ENCODE results near the gene HOXA3. TPM values are rescaled to one million over a fixed set of nuclear protein-coding genes. Genes with fewer than 3 reads are reported as not detected.
A peak's percentile ranks its signal among the peaks of the same experiment; 100 is the strongest.

Gene HOXA3
- total RNA-seq, 4 donors from 2014 or later = 6.4 to 22.6 (median 10.3) TPM

- H3K27me3 ChIP-seq = peaks cover 100% of the 10 kb centered on the region
- WGBS, 2 donors (ENCODE audit: low coverage in 1 of 2) = 82 to 89% methylated on average over 3 to 4 of the region's 40 CpGs
- no peak overlapping the region for H3K4me3 ChIP-seq
Measured at GRCh38 chr7:27175626-27176523, 23.5 kb upstream of the HOXA3 start.

GRCh38 chr7:27174874-27175625, 22.7 kb upstream of the HOXA3 start:
- no peak for ATAC-seq
- peaks cover 0 to 36% (median 18%) of the 10 kb centered on the region in 3 donors for H3K4me1 ChIP-seq
- peaks cover 100% of the 10 kb centered on the region for H3K27me3 ChIP-seq

More at GRCh38 chr7:27175626-27176523, 23.5 kb upstream of the HOXA3 start:
- Histone ChIP-seq H3K9me3 (no peaks in the 10 kb centered on the region), H3K27ac (no peak overlapping the region), H3K4me1 (peaks cover 0 to 36% (median 18%) of the 10 kb centered on the region in 3 donors), H3K36me3 (no peaks in the 10 kb centered on the region)
- TF ChIP-seq POLR2AphosphoS5 (IDR thresholded peaks at IDR 0.05) (no peak), CTCF (IDR thresholded peaks at IDR 0.05) (no peak), POLR2A (IDR thresholded peaks at IDR 0.05) (no peak), EP300 (IDR thresholded peaks at IDR 0.05) (no peak)
- no peak for ATAC-seq

GRCh38 chr7:27173956-27174873, 21.8 kb upstream of the HOXA3 start, which contains the start of gene HOXA10:
TSS of gene HOXA10 (minus strand) at chr7:27174320. CDS start at chr7:27174306, 14 bp downstream.
- 10 to 60% methylated on average over 1 to 15 of the region's 82 CpGs for WGBS, 2 donors (ENCODE audit: low coverage in 1 of 2)
- H3K36me3 ChIP-seq = no peaks in the 10 kb centered on the region
- H3K27me3 ChIP-seq = peaks cover 100% of the 10 kb centered on the region
- H3K9me3 ChIP-seq = no peaks in the 10 kb centered on the region
- peak within 1 kb of the TSS; percentile 1 to 52 for H3K4me3 ChIP-seq
- H3K4me1 ChIP-seq = peaks cover 0 to 36% (median 24%) of the 10 kb centered on the region in 3 donors
- H3K27ac ChIP-seq = no peak within 1 kb of the TSS
- ATAC-seq = no peak
- TF ChIP-seq EP300 (IDR thresholded peaks at IDR 0.05) (no peak), POLR2A (IDR thresholded peaks at IDR 0.05) (no peak), POLR2AphosphoS5 (IDR thresholded peaks at IDR 0.05) (no peak), CTCF (IDR thresholded peaks at IDR 0.05) (no peak)

More at GRCh38 chr7:27174874-27175625, 22.7 kb upstream of the HOXA3 start:
- TF ChIP-seq POLR2A (IDR thresholded peaks at IDR 0.05) (no peak), POLR2AphosphoS5 (IDR thresholded peaks at IDR 0.05) (no peak), CTCF (IDR thresholded peaks at IDR 0.05) (no peak), EP300 (IDR thresholded peaks at IDR 0.05) (no peak)
- 17 to 71% methylated on average over 1 to 3 of the region's 12 CpGs for WGBS, 2 donors (ENCODE audit: low coverage in 1 of 2)
- Histone ChIP-seq H3K9me3 (no peaks in the 10 kb centered on the region), H3K4me3 (no peak overlapping the region), H3K27ac (no peak overlapping the region), H3K36me3 (no peaks in the 10 kb centered on the region)

- Histone ChIP-seq H3K4me1 (peaks cover 0 to 37% (median 24%) of the 10 kb centered on the region in 3 donors), H3K4me3 (peak overlapping the region; percentile 1 to 52), H3K27me3 (peaks cover 100% of the 10 kb centered on the region), H3K27ac (no peak overlapping the region), H3K9me3 (no peaks in the 10 kb centered on the region), H3K36me3 (no peaks in the 10 kb centered on the region)
- ATAC-seq = peak; percentile 45
- TF ChIP-seq POLR2A (IDR thresholded peaks at IDR 0.05) = no peak
- no peak for TF ChIP-seq CTCF (IDR thresholded peaks at IDR 0.05)
- TF ChIP-seq POLR2AphosphoS5 (IDR thresholded peaks at IDR 0.05) = no peak
- no peak for TF ChIP-seq EP300 (IDR thresholded peaks at IDR 0.05)
- 10% methylated on average over 2 of the region's 59 CpGs; no CpG with 5 or more reads in 1 of the 2 donors for WGBS, 2 donors (ENCODE audit: low coverage in 1 of 2)
Measured at GRCh38 chr7:27173511-27173955, 21.1 kb upstream of the HOXA3 start.

All from gastroesophageal sphincter (tissue), 4 donors.